ENCODE results near the gene PSMC3.
A peak's percentile ranks its signal among the peaks of the same experiment; 100 is the strongest.

- TF ChIP-seq CTCF (IDR thresholded peaks at IDR 0.05) (peak; percentile 86), EZH2 (IDR thresholded peaks at IDR 0.05; ENCODE audit: borderline replicate concordance, insufficient read depth, low read depth, low read length, poor library complexity, severe bottlenecking) (no peak)
Measured at GRCh38 chr11:47411884-47412746, 14.1 kb downstream of the PSMC3 start.
